Measurements from ENCODE around the gene CALCB.

The CALCB gene

DNA sequence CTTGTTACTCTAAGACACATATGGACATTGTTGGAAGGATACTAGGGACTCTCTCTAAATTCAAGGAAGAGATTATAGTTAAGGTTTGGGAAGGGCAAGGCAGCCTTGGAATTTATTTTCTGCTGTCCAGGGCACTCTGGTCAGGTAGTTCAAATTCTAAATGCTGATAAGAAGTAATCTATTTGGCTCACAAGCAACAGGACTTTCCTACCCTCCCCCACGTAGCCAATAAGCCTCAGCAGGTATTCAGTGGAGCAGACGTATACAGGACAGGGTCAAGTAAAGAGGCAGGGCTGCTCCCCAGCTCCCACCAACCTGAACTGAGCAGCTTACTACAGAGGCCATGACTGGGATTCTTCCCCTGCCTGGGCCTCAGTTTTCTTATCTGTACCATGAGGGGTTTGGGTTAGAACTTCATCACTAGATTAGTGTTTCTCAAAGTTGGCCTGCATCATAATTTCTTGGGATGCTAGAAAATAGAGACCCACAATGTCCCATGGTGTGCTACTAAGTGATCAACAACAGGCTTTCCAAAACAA lies 35.3 kb downstream of the CALCB start:
- TF ChIP-seq, protein P1, sequence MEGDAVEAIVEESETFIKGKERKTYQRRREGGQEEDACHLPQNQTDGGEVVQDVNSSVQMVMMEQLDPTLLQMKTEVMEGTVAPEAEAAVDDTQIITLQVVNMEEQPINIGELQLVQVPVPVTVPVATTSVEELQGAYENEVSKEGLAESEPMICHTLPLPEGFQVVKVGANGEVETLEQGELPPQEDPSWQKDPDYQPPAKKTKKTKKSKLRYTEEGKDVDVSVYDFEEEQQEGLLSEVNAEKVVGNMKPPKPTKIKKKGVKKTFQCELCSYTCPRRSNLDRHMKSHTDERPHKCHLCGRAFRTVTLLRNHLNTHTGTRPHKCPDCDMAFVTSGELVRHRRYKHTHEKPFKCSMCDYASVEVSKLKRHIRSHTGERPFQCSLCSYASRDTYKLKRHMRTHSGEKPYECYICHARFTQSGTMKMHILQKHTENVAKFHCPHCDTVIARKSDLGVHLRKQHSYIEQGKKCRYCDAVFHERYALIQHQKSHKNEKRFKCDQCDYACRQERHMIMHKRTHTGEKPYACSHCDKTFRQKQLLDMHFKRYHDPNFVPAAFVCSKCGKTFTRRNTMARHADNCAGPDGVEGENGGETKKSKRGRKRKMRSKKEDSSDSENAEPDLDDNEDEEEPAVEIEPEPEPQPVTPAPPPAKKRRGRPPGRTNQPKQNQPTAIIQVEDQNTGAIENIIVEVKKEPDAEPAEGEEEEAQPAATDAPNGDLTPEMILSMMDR (IDR thresholded peaks at IDR 0.05; ENCODE audit: low read depth, low read length), result no peak
- in situ Hi-C loops (cut with HindIII; ENCODE audit: low sequenced_read_pairs), result no loop called here
- H3K4me3 ChIP-seq (ENCODE audit: low read depth, low read length), result no peak overlapping the region
- DNase-seq (ENCODE audit: low read depth, low spot score), result no peak

DNA sequence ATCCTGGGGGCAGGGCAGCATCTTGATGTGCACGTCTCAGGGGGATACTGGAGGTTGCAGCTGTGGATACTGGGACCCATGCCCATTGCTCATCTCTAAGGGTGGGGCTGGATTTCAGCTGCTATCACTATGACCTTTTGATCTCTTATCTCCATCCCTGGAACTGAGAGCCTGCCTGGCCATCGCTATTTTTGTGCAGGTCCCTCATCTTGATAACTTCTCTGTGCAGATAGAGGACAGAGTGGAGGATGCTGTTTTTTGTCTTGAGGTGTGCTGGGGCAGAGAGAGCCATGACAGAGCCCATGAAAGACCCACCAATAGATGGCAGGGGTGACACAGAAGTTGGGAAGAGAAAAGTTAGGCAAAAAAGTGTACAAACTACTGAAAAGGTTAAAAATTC lies 36.2 kb downstream of the CALCB start:
- in situ Hi-C loops (cut with HindIII; ENCODE audit: low sequenced_read_pairs), result no loop called here
- H3K4me3 ChIP-seq (ENCODE audit: low read depth, low read length), result no peak overlapping the region
- TF ChIP-seq, protein P1 (IDR thresholded peaks at IDR 0.05; ENCODE audit: low read depth, low read length), result no peak
- no peak for DNase-seq (ENCODE audit: low read depth, low spot score)

DNA sequence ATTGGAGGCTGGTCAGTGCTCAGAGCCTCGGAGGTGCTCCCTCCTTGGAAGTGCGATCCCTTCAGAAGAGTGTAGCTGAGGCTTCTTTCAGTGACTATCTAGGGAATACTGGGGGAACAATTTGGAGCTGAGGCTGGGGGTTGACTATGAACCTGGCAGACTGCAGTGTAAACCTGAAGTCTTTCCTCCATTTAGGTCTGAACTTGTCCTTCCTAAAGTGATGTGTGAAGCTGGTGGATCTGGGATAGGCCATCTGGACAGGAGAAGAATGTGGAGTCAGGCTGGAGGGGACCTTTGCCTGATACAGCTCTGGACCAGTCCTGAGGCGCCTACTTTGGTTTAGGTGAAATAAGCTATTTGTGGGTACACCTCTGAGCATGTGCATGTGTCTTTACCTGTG lies 37.8 kb downstream of the CALCB start:
- in situ Hi-C loops (cut with HindIII; ENCODE audit: low sequenced_read_pairs), result no loop called here
- no peak overlapping the region for H3K4me3 ChIP-seq (ENCODE audit: low read depth, low read length)
- TF ChIP-seq, protein P1 (IDR thresholded peaks at IDR 0.05; ENCODE audit: low read depth, low read length), result no peak
- no peak for DNase-seq (ENCODE audit: low read depth, low spot score)

DNA sequence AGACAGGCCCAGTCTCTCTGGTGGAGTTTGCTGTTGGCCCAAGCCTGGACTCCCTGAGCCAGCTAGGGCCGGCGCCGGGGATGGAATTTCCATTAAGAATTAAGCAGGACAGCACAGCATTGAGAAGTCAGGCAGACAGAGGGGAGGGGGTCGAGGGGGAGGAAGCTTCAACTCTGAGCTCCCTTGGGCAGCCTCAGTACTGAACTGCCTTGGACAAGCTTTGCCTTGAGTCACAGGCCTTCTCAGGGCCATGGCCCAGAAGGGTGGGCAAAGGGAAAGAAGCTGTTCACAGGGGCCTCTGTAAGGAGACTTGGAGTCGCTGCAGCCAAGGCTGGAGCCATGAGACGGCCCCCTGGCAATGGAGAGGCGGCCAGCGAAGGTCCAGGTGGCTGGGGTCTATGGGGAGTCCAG lies 38.7 kb downstream of the CALCB start:
- no peak overlapping the region for H3K4me3 ChIP-seq (ENCODE audit: low read depth, low read length)
- in situ Hi-C loops (cut with HindIII; ENCODE audit: low sequenced_read_pairs), result no loop called here
- TF ChIP-seq, protein P1 (IDR thresholded peaks at IDR 0.05; ENCODE audit: low read depth, low read length), result no peak
- no peak for DNase-seq (ENCODE audit: low read depth, low spot score)

DNA sequence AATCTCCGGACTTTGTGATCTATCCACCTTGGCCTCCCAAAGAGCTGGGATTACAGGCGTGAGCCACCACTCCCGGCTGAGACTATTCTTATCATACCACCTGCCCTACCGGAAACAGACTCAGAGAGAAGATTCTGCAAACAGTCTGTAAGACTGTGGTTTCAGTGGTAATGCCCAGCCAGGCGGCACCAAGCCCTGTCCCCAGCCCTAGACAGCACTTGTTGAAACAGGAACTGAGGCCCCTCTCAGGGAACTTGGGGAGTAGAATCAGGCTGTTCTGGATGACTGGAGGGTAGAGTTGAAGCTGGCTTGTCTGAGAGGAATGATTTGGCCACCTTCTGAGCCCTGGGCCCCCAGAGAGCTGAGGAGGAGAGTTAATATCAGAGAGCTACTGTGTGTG lies 40.0 kb downstream of the CALCB start:
- in situ Hi-C loops (cut with HindIII; ENCODE audit: low sequenced_read_pairs), result no loop called here
- no peak for DNase-seq (ENCODE audit: low read depth, low spot score)
- TF ChIP-seq, protein P1 (IDR thresholded peaks at IDR 0.05; ENCODE audit: low read depth, low read length), result no peak
- H3K4me3 ChIP-seq (ENCODE audit: low read depth, low read length), result no peak overlapping the region

DNA sequence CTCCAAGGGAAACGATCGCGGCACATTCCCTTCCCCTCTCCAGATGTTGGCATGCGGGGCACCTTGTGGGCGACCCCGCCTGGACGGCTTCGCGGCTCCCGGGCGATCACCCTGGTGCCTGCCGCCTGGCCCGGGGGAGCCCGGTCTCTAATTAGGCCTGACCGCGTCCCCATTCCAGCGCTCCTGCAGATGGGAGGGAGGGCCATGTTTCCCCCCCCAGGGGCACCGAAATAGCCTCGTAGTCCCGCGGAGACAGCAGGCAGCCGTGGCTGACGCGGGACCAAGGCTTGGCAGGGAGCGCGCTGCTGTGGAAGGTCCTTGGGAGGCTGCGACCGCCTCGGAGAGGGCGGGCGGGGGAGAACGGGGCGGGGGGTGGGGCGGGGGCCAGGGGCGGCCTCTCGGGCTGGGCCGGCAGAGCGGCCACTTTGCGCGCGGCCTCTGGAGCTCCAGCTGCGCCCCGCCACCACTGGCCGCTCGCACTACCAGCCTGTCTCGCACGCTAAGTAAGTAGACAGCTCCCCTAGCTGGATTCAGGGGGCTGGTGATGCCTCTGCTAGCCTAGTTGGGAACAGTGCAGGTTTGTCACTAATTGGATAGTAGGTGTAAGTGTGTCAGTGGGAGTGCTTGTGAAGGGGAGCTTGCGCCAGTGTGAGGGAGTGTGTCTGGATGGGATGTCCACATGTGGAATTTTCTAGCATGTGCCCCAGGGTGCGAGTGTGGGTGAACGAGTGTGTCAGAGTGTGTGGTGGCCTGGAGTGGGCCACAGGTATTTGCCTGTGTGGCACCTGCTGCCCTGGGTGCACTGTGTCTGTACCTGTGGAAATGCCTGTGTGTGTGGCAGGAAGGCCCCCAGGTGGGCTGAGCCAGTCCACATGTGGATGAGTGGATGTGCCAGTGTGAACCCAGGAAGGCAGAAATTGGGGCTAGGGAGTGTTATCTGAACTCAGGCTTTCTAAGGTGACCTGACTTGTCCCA lies 41.4 kb downstream of the CALCB start, which contains the start of gene INSC:
TSS of gene INSC (plus strand) at position 423 of the 975 bp plus-strand sequence. CDS start 34,252 bp downstream, outside the sequence.
- in situ Hi-C loops (cut with HindIII; ENCODE audit: low sequenced_read_pairs), result no loop called here
- H3K4me3 ChIP-seq (ENCODE audit: low read depth, low read length), result peak within 1 kb of the TSS; percentile 14
- DNase-seq (ENCODE audit: low read depth, low spot score), result no peak

More for the DNA sequence above, 41.4 kb downstream of the CALCB start, which contains the start of gene INSC:
- TF ChIP-seq, protein P1 (IDR thresholded peaks at IDR 0.05; ENCODE audit: low read depth, low read length), result no peak

Measured in astrocyte of the spinal cord (primary cell).